ENCODE measurements around the gene RER1. TPM values are rescaled to one million over a fixed set of nuclear protein-coding genes. Genes with fewer than 3 reads are reported as not detected.

The RER1 gene
- total RNA-seq, 1 donor from 2014 or later, result 61.3 TPM

DNA sequence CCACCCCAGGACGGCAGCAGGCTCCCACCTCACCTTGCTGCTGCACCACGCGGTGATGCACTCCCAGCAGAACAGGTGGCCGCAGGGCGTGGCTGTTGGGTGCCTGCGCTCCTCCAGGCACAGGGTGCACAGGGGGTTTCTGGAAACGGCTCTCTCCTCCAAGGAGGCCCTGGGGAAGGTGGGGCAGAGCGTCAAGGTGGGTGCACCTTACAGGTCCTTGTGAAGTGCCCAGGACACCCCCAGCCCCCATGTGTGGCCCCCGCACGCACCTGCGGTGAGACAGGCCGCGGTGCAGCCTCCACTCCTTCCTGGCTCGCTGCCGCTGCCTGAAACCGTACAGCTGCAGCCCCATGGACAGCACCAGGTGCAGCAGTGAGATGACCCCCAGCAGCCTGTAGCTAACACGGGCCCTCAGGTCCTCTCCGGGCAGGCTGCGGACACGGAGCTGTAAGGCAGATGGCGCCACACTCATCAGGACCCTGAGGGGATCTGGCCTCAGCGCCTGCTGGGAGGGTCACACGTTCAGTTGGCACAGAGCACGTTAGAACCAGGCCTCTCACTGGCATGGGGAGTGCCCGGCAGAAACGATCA lies 14.9 kb downstream of the RER1 start:
- Histone ChIP-seq H3K36me3 (peaks cover 49 to 78% of the 10 kb centered on the region in 2 donors), H3K27ac (no peak overlapping the region), H3K27me3 (no peaks in the 10 kb centered on the region), H3K4me3 (no peak overlapping the region), H3K9me3 (no peaks in the 10 kb centered on the region), H3K4me1 (peaks cover 0 to 2% of the 10 kb centered on the region in 2 donors)
- no peak for DNase-seq (ENCODE audit: low spot score in 2 of 2)
- TF ChIP-seq, protein P1, sequence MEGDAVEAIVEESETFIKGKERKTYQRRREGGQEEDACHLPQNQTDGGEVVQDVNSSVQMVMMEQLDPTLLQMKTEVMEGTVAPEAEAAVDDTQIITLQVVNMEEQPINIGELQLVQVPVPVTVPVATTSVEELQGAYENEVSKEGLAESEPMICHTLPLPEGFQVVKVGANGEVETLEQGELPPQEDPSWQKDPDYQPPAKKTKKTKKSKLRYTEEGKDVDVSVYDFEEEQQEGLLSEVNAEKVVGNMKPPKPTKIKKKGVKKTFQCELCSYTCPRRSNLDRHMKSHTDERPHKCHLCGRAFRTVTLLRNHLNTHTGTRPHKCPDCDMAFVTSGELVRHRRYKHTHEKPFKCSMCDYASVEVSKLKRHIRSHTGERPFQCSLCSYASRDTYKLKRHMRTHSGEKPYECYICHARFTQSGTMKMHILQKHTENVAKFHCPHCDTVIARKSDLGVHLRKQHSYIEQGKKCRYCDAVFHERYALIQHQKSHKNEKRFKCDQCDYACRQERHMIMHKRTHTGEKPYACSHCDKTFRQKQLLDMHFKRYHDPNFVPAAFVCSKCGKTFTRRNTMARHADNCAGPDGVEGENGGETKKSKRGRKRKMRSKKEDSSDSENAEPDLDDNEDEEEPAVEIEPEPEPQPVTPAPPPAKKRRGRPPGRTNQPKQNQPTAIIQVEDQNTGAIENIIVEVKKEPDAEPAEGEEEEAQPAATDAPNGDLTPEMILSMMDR (IDR thresholded peaks at IDR 0.05), result no peak
- intact Hi-C loops (cut with DNase I), result no loop called here

DNA sequence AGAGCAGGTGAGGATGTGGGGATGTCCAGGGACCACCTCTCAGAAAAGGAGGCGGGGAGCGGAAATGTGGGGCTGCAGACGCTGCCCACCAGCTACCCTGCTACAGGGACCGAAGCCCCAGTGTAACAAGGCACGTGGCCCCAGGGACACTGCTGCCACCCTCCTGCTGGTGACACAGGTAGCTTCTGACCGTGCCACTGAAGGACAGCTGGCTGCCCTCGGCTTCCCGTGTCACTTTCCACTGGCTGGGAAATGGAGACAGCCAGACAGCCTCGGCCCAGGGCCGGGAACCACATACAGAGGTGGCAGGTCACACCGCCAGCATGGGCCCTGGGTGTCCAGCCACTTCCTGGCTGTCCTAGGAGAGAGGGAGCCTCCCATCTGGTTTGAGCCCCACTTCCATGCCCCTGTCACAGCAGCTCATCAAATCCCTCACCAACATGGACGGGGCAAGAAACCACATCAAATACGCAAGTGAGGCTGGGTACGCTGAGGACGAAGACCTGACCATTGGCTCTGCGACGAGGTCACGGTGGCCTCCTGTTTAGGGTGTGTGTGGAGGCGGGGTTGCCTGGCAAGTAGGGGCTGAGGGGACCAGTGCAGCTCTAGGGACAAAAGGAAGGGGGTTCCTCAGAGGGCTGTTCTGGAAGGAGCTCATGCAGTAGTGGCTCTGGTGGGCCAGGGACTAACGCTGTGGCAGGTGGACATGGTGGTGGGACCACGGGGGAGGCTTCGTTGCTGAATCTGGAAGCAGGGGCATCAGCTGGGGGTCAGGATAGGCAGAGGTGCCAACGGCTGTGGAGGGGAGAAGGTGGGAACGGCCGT lies 15.7 kb downstream of the RER1 start:
- Histone ChIP-seq H3K36me3 (peaks cover 40 to 70% of the 10 kb centered on the region in 2 donors), H3K27me3 (no peaks in the 10 kb centered on the region), H3K27ac (no peak overlapping the region), H3K4me1 (peaks cover 0 to 9% of the 10 kb centered on the region in 2 donors), H3K9me3 (no peaks in the 10 kb centered on the region), H3K4me3 (no peak overlapping the region)
- intact Hi-C loops (cut with DNase I), result no loop called here
- DNase-seq (ENCODE audit: low spot score in 2 of 2), result no peak
- TF ChIP-seq, protein P1 (IDR thresholded peaks at IDR 0.05), result no peak

DNA sequence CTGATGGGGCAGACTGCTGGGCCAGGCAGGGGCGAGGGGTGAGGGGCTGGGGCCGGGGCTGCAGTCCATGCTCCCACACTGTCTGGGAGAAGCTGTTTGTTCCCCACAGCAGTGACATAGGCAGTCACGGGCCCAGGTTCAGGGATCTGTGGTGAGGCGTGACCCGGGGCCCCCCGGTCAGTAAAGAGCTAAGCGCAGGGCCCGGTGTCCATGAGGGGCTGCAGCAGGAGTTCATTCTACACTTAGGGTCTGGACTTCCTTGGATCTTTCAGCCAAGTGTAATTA lies 16.3 kb downstream of the RER1 start:
- no peaks in the 10 kb centered on the region for H3K27me3 ChIP-seq
- no peak overlapping the region for H3K4me3 ChIP-seq
- intact Hi-C loops (cut with DNase I), result no loop called here
- H3K4me1 ChIP-seq, result peaks cover 0 to 9% of the 10 kb centered on the region in 2 donors
- TF ChIP-seq, protein P1 (IDR thresholded peaks at IDR 0.05), result no peak
- no peak overlapping the region for H3K27ac ChIP-seq
- DNase-seq (ENCODE audit: low spot score in 2 of 2), result no peak
- peaks cover 35 to 64% of the 10 kb centered on the region in 2 donors for H3K36me3 ChIP-seq
- no peaks in the 10 kb centered on the region for H3K9me3 ChIP-seq

DNA sequence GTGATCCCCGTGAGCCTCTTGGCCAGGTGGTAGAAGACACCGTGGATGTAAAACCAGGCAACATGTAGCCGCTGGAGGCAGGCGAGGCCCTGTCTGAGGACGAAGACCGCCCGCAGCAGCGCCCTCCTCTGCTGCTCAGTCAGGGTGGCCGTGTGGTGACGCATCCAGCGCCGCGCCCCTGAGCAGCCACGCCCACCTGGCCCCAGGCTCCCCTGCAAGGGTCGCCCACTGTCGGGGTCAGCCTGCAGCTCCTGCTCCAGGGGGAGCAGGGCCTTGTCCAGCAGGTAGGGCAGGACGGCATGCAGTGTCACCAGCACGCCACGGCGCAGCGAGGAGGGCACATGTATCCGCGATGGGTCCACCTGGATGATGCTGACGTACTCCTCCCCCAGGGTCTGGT lies 16.8 kb downstream of the RER1 start:
- H3K4me1 ChIP-seq, result peaks cover 5 to 14% of the 10 kb centered on the region in 2 donors

DNA sequence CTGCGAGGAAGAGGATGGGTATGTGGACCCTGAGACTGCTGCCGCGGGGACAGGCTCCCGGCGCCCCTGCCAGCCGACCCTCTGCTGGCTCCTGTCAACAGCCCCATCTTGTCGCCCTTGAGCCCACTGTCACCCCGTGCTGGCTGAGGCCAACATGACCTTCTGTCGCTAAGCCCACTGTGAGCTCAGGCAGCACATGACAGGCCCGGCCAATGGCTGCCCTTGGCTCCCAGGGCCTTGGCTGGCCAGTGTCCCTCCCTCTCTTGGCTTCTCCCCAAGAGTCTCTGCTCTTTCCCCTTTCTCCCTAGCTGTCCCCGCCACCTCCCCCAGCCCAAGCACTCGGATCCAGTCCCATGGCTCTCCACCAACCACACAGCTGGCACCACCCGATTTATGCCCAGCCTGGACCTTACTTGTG lies 17.2 kb downstream of the RER1 start:
- Histone ChIP-seq H3K36me3 (peaks cover 25 to 55% of the 10 kb centered on the region in 2 donors), H3K27me3 (no peaks in the 10 kb centered on the region), H3K4me1 (peaks cover 5 to 18% of the 10 kb centered on the region in 2 donors), H3K9me3 (no peaks in the 10 kb centered on the region), H3K27ac (no peak overlapping the region), H3K4me3 (no peak overlapping the region)
- intact Hi-C loops (cut with DNase I), result no loop called here
- DNase-seq (ENCODE audit: low spot score in 2 of 2), result no peak
- TF ChIP-seq, protein P1 (IDR thresholded peaks at IDR 0.05), result no peak

More for the DNA sequence above, 16.8 kb downstream of the RER1 start:
- intact Hi-C loops (cut with DNase I), result no loop called here
- H3K36me3 ChIP-seq, result peaks cover 29 to 59% of the 10 kb centered on the region in 2 donors
- H3K27me3 ChIP-seq, result no peaks in the 10 kb centered on the region
- DNase-seq (ENCODE audit: low spot score in 2 of 2), result no peak
- no peaks in the 10 kb centered on the region for H3K9me3 ChIP-seq
- no peak overlapping the region for H3K4me3 ChIP-seq
- no peak overlapping the region for H3K27ac ChIP-seq
- TF ChIP-seq, protein P1 (IDR thresholded peaks at IDR 0.05), result no peak
